Activated CD8-positive, alpha-beta memory T cell treated with anti-CD3 and anti-CD28 coated beads for 4 hours (primary cell): Measurements from ENCODE around the gene PEX5L.

Experiments used
- DNase-seq, 2 donors: peaks; one replicate each; pipeline ENCODE4 v3.0.0-alpha.2; 2020; ENCODE audit warnings: low read depth in 2 of 2

PEX5L gene

GRCh38 chr3:179956416-179956830 is 80.3 kb downstream of the PEX5L start:
- DNase-seq, result peak in 1 of 2 donors; percentile 0

DNA sequence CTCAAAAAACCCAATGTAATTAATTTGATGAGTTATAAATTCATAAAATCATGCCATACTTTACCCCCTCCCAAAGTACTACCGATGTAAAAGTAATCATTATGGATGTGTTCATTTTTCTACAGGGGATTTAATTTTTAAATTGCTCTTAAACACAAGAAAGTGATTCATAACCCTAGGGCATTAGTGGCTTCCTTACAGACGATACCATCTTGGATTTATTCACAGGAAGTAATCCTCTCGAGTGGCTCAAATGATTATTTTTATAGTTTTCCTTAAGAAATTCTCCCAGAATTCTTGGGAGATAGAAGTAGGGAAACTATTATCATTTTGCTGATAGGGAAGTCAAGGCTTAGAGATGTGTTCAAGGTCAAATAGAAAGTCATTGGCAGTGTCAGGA is 80.9 kb downstream of the PEX5L start:
- DNase-seq, result no peak

- DNase-seq, result no peak
Observed at GRCh38 chr3:179955286-179955685, 81.5 kb downstream of the PEX5L start.

DNA sequence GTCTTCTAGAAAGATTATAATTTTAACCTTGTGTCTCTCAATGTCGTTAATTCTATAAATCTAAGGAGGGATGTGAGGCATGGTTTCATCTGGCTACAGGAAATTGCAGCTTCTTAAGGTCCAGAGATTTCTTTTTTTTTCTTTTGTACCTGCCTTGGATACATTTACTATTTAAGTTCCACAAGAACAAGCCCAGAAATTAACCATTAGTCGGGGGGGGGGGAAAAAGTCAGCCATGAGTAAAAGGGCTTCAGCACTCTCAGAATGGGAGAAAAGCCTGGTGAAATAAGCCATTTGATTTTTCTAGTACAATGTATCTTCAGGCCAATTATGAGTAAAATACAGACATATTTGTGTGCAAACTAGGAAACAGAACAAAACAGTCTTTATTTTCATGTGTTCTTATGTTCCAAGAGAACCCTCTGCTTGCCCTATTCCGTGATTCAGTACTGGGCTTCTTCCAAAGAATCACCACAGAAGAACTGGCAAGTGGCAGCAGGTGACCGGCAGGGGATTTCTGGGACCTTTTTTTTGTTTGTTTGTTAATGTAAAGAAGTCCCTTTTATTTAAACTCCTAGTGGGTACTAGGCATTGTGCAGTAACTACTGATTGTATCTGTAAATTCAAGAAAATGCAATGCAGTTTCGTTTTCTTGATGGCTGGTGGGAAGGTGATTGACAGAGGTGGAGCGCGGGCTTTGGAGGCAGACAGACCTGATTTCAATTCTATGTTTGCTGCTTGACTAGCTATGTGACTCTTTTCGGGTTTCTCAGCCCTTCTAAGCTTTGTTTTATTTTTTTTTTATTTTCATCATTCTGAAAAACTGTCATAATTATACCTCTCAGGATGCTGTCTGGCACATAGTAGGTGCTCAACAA is 82.5 kb downstream of the PEX5L start:
- no peak for DNase-seq

DNA sequence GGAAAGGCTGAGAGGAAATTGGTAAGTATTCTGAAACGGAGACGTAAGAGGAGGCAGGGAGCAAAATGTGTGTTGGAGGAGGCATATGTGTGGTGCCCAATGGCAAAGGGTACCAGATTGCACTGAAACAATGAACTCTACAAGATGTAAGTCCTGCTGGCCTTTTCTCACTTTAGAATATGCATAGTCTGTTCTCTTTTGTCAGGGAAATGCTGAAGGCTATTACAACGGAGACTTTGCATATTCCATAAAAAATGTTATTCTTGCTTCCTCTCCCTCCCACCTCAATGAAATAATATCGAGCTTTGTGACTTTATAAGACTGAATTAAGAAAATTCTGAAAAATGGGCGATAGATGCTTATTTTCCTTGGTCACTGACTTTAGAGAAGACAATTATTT is 85.9 kb downstream of the PEX5L start:
- no peak for DNase-seq

DNA sequence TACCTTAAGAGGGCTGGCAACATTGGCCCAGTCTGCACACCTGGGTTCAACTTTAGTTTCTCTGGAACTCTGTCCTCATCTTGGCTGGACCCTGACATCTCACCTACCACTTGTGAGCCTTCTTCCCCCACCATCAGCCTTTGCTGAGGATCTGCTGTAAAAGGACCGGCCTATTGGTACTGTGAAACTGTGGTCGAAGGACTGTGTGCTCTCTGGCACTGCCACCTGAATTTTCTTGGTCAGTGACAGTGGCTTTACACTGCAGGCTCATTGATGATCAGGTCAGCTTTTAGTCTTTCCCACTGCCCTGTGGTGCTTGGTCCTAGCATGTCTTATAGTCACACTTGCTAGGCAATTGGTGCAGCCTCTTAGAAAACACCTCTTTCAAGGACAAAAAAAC is 86.9 kb downstream of the PEX5L start:
- no peak for DNase-seq

DNA sequence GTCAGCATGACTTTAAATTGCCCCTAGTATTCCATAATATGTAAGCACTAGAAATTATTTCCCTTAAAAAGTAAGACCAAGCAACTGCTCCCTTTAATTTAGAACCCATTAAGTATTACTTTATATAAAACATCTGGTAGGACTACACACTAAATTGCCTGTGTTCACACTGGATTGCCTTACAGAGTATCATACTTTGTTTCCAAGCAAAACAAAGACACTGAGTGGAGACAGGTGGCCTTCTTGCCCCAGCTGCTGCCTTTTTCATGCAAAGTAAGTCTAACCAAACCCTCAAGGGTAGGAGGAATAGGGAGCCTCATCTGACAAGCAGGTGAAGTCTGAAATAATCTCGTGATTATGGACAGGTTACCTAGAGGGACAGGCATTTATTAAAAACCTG is 87.3 kb downstream of the PEX5L start:
- DNase-seq, result no peak

DNA sequence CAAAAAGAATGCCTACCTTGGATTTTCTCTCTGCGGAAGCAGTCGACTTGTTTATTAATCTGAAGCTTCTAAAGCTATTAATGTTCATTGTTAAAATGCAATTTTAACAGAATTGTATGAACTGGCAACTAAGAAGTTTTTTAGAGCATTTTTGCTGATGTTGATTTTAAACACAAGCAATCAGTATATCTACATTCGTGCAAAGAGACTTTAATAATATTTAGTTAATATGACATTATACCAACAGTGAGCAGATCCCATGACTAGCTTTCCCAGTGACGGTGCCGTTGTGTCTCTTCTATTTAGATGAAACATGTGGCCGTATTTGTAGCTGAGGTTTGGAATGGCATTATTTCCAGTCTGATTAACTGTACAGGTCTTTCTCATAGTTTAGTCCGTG is 88.0 kb downstream of the PEX5L start:
- no peak for DNase-seq

DNA sequence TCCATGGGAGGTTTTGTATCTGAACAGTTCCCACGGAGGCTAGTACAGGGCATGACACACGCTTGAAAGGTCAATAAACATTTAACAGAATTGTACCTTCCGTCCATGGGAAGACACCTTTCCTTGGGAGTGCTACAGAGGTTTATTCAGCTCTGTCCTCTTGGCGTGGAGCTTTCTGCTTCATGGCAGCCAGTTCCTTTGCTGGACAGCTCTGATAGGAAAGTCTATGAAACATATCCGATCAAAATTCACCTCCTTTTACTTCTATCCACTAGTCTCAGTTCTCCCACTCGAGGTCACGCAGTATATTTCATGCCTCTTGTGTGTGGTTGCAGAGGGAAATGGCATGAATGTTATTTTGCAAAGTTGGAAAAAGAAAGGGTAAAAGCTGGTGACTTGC is 91.2 kb downstream of the PEX5L start:
- DNase-seq, result no peak

- no peak for DNase-seq
Observed at GRCh38 chr3:179943117-179943880, 93.4 kb downstream of the PEX5L start.

GRCh38 chr3:179942553-179943075 is 94.1 kb downstream of the PEX5L start:
- no peak for DNase-seq

- DNase-seq, result no peak
Observed at GRCh38 chr3:179935710-179936109, 101.0 kb downstream of the PEX5L start.

DNA sequence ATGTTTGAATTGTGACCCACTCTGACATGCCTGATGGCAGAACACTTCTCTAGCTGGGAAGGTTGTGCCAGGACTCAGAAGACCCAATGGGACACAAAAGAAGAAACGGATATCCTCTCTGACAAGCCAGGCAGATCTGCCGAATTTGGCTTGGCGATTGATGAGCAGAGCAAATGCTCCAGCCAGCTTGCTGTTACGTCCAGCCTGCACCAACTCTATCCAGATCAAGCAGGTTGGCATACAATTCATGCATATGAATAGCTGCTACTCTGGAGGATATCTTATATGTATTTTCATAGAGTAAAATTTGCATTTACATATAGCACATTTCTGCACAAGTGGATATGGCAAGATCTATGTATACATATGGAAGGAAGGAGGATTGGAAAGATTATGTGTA is 102.8 kb downstream of the PEX5L start:
- no peak for DNase-seq

GRCh38 chr3:179933080-179933479 is 103.7 kb downstream of the PEX5L start:
- no peak for DNase-seq

- DNase-seq, result no peak
Observed at GRCh38 chr3:179932674-179933073, 104.1 kb downstream of the PEX5L start.

DNA sequence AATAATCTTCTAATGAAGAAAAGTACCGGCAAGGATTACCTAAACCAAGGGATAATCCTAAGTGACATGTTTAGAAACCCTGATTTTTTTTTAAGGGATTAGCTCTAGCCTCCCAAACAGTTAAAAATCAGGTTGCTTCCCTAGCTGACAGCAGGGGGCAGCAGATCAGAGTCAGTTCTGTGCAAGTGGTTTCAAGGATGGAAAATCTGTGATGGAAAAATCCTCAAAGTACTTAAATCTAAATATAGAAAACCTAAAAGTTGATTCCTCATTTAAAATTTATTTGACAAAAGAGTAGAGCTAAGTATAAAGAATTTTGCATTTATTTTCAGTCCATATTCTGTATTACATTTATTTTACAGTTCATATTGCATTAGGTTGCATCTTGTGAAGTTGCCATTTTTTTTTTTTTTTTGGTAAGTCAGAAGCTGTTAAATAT is 107.6 kb downstream of the PEX5L start:
- no peak for DNase-seq

- no peak for DNase-seq
Observed at GRCh38 chr3:179927191-179927590, 109.5 kb downstream of the PEX5L start.

GRCh38 chr3:179921951-179922350 is 114.8 kb downstream of the PEX5L start:
- no peak for DNase-seq

DNA sequence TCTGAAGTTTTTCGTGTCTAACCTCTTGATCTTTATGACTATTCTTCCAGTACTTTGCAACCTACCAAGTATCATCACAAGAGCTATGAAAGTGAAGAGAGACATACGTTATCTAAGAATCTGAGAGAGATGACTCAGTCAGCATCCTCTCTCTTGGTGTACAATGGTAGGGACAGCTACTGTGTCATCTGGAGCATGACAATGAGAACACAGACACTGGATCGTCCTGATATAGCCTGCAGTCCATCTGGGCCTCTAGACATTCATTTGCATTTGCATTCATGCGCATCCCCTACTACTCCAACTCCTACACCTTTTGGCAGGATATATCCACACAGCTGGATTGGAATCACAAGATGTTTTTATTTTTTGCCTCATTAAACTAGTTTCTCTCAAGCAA is 115.2 kb downstream of the PEX5L start:
- DNase-seq, result no peak

GRCh38 chr3:179907784-179908482 is 128.8 kb downstream of the PEX5L start:
- no peak for DNase-seq

DNA sequence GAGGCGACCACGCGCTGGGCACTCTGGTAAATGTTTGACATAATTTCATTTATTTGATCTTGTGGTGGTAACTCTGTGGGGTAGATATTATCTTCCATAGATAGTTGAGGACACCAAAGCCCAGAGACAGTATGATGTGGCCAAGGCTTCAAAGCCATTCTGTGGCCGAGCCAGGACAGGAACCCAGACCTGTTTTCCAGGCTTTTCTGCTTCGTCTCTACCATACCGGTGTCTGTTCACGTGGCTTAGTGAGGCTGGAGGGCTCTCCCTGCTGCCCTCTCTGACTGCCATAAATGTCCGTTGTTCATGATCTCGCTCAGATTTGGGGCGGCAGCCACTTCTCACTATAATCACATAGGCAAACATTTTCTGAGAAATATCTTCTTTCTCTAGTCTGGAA is 134.7 kb downstream of the PEX5L start:
- no peak for DNase-seq

- DNase-seq, result no peak
Observed at GRCh38 chr3:179898024-179898423, 138.7 kb downstream of the PEX5L start.
